Common myeloid progenitor, CD34-positive (primary cell): Measurements from ENCODE around the gene SFMBT1.

Experiments
- CTCF ChIA-PET: fragments of 350-600 bp; sonication (Branson Sonifier 250); formaldehyde crosslinking; loops from one replicate; lab custom pipeline; 2021; ENCODE audit warnings: antibody characterized with exemption; lab: Charles Lee
- POLR2A ChIA-PET: fragments of 350-600 bp; sonication (Branson Sonifier 250); formaldehyde crosslinking; loops from one replicate; lab custom pipeline; 2021; ENCODE audit warnings: antibody characterized with exemption; lab: Charles Lee
- DNase-seq, 3 donors: peaks; one replicate each; pipeline versions ENCODE4 v3.0.0 to v3.0.0-alpha.2; 2013
- H3K27ac ChIP-seq, 2 experiments: 1 replicate in 1 of 2; 2 replicates in 1 of 2; pipeline ENCODE4 v1.7.0; 2013; ENCODE audit warnings: inconsistent platforms in 2 of 2, low read length in 2 of 2, mild to moderate bottlenecking in 2 of 2, low read depth in 1 of 2, moderate library complexity in 1 of 2; ENCODE audit not compliant: severe bottlenecking in 2 of 2, insufficient read depth in 1 of 2, poor library complexity in 1 of 2
- H3K27me3 ChIP-seq, 5 experiments: replicated peaks in 2 of 5; 1 replicate in 3 of 5; 2 replicates in 2 of 5; pipeline versions ENCODE4 v1.6.1 to v1.7.0; 2013; ENCODE audit warnings: low read length in 4 of 5, mild to moderate bottlenecking in 2 of 5, moderate library complexity in 2 of 5, inconsistent platforms in 1 of 5; ENCODE audit not compliant: insufficient read depth in 5 of 5, control insufficient read depth in 4 of 5
- H3K36me3 ChIP-seq, 4 experiments: 1 replicate in 2 of 4; 2 replicates in 2 of 4; pipeline versions ENCODE4 v1.6.1 to v1.7.0; 2013; ENCODE audit warnings: low read length in 3 of 4, control low read depth in 1 of 4, mild to moderate bottlenecking in 1 of 4; ENCODE audit not compliant: control insufficient read depth in 4 of 4, insufficient read depth in 4 of 4
- H3K4me1 ChIP-seq, 4 experiments: 1 replicate in 3 of 4; 2 replicates in 1 of 4; pipeline versions ENCODE4 v1.6.1 to v1.7.1; 2013; ENCODE audit warnings: low read length in 3 of 4, mild to moderate bottlenecking in 3 of 4, control low read depth in 1 of 4, inconsistent platforms in 1 of 4, moderate library complexity in 1 of 4; ENCODE audit not compliant: control insufficient read depth in 4 of 4, insufficient read depth in 4 of 4; ENCODE audit errors: control extremely low read depth in 1 of 4
- H3K4me3 ChIP-seq, 7 experiments: 1 replicate in 4 of 7; 2 replicates in 3 of 7; pipeline versions ENCODE4 v1.5.1 to v1.7.0; 2013; ENCODE audit warnings: mild to moderate bottlenecking in 7 of 7, low read length in 6 of 7, moderate library complexity in 6 of 7, inconsistent platforms in 2 of 7, low read depth in 2 of 7, control low read depth in 1 of 7; ENCODE audit not compliant: insufficient read depth in 4 of 7, control insufficient read depth in 1 of 7; ENCODE audit errors: extremely low read depth in 1 of 7
- H3K9me3 ChIP-seq, 5 experiments: 1 replicate in 4 of 5; 2 replicates in 1 of 5; pipeline versions ENCODE4 v1.6.1 to v1.7.1; 2013; ENCODE audit warnings: low read length in 4 of 5, mild to moderate bottlenecking in 2 of 5, inconsistent platforms in 1 of 5, low read depth in 1 of 5, moderate library complexity in 1 of 5; ENCODE audit not compliant: control insufficient read depth in 4 of 5, insufficient read depth in 2 of 5; ENCODE audit errors: control extremely low read depth in 1 of 5
- WGBS: methylation state at CpG from one replicate; pipeline ENCODE4 v1.1.5; 2013; ENCODE audit not compliant: insufficient coverage; 5-methylcytosine and 5-hydroxymethylcytosine counted together

Gene SFMBT1

DNA sequence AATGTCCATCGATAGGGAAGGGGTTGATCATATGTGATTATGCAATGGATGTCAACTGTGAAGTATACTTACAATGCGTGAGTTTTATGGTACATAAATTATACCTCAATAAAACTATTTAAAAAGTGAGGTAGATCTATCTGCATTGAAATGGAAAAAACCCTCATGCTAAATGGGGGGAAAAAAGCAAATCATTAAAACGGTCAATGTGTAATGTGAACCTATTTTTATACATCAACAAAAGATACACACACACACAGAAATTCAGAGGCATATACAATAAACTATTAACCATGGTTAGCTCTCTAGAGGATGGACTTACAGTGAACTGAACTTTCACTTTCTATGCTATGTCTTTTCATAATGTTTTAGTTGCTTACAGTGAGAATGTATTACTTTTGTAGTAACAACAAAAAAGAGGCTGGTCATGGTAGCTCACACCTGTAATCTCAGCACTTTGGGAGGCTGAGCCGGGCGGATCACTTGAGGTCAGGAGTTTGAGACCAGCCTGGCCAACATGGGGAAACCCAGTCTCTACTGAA is 171.6 kb downstream of the SFMBT1 start:
- Histone ChIP-seq H3K4me3 (no peak overlapping the region), H3K9me3 (no peaks in the 10 kb centered on the region), H3K27ac (no peak overlapping the region), H3K36me3 (peaks cover 0 to 14% (median 1%) of the 10 kb centered on the region in 4 experiments), H3K27me3 (no peaks in the 10 kb centered on the region), H3K4me1 (peaks cover 0 to 9% (median 7%) of the 10 kb centered on the region in 4 experiments)
- ChIA-PET POLR2A (interaction anchor here (0.7 kb wide), 1 partner anchor 59 kb away, joined by 4 read pairs; no protein-coding TSS in a partner anchor), CTCF (interaction anchor here (1.0 to 1.3 kb wide), 2 partner anchors 19 to 58 kb away, joined by 3 read pairs; no protein-coding TSS in a partner anchor)
- 75% methylated on average over 2 of the region's 5 CpGs for WGBS
- no peak for DNase-seq

DNA sequence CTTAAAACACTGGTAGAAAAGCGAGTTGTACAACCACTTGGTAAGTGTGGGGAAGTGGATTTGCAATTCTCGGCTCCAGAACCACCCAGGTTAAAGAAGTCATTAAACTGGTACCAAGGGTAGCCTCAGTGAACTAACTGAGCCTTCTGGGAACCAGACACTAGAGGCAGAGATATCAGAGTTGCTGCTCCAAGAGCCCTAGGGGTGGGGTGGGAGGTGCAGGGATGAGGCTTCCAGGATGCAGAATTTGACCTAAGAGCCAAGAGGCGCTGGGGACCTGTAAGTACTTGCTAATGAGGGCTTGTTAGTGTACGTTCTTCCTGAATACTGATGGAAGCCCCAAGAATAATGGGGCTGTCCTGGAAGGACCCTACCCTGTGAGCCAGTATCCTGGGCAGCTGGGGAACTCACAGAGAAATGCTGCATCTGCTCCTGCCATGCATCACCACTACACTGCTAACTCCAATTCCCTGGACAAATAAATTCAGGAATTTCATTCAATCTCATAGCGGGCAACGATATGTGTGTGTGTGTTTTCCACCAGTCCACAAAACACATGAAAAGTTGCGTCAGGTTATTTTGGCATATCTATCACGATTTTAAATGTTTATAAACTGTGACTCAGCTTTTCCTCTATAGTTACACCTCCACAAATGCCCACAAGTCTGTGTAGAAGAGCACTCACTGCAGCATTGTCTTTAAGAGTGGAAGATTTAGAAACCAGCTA is 172.3 kb downstream of the SFMBT1 start:
- Histone ChIP-seq H3K36me3 (peaks cover 0 to 9% (median 0%) of the 10 kb centered on the region in 4 experiments), H3K27ac (no peak overlapping the region), H3K4me1 (peaks cover 0 to 9% (median 7%) of the 10 kb centered on the region in 4 experiments), H3K4me3 (no peak overlapping the region), H3K27me3 (no peaks in the 10 kb centered on the region), H3K9me3 (no peaks in the 10 kb centered on the region)
- ChIA-PET POLR2A (no interaction called here), CTCF (interaction anchor here (1.0 to 1.3 kb wide), 2 partner anchors 19 to 58 kb away, joined by 3 read pairs; no protein-coding TSS in a partner anchor)
- DNase-seq, result peak in 1 of 3 donors; percentile 21
- 93% methylated on average over 6 of the region's 8 CpGs for WGBS

DNA sequence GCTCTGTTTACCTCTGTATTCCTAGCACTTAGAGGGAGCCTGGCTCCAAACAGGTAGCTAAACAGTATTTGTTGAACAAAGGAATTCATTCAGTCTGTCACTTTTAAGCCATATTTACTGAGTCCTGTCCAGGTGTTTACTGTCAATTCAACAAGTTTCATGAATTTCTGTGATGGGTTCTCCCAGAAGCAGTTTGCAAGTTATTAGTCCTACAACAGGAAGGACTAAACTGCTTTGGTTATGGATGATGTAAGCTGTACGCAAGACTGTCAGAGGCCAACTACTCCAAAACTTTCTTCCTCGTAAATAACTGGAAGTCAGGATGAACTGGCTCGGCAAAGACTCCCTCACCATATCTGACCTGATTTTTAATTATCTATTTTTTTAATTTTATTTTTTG is 173.6 kb downstream of the SFMBT1 start:
- H3K27ac ChIP-seq, result no peak overlapping the region
- CTCF ChIA-PET, result interaction anchor here (0.7 kb wide), 1 partner anchor 21 kb away, joined by 3 read pairs; no protein-coding TSS in a partner anchor

DNA sequence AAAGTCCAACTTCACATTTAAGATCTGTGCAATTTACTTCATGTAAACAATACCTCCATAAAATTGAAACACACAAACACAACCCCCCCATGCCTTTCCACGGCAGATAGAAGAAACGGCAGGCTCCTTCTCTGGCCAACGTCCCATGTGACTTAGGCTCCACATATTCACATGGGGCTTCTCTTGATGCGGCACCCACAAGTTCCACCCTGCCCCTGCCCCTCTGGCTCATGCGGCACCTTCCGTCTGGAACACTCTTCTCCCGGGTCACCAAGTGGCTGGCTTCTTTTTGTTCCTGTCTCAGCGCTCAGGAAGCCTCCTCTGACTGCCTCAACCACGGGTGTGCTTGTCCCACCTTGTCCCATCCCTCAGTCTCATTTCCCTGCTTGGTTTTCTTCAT is 174.1 kb downstream of the SFMBT1 start:
- no peak overlapping the region for H3K4me3 ChIP-seq
- H3K4me1 ChIP-seq, result peaks cover 0 to 9% (median 7%) of the 10 kb centered on the region in 4 experiments
- H3K9me3 ChIP-seq, result no peaks in the 10 kb centered on the region
- H3K27ac ChIP-seq, result no peak overlapping the region
- POLR2A ChIA-PET, result no interaction called here
- DNase-seq, result no peak
- CTCF ChIA-PET, result interaction anchor here (0.7 to 1.2 kb wide), 2 partner anchors 21 to 51 kb away, joined by 3 read pairs; no protein-coding TSS in a partner anchor
- no peaks in the 10 kb centered on the region for H3K27me3 ChIP-seq
- 95% methylated on average over 9 of the region's 9 CpGs for WGBS
- H3K36me3 ChIP-seq, result no peaks in the 10 kb centered on the region

More for the DNA sequence above, 173.6 kb downstream of the SFMBT1 start:
- Histone ChIP-seq H3K9me3 (no peaks in the 10 kb centered on the region), H3K27me3 (no peaks in the 10 kb centered on the region), H3K4me1 (peaks cover 0 to 9% (median 7%) of the 10 kb centered on the region in 4 experiments), H3K4me3 (no peak overlapping the region), H3K36me3 (peaks cover 0 to 2% (median 0%) of the 10 kb centered on the region in 4 experiments)
- WGBS, result no CpG with 5 or more reads among the region's 3 CpGs
- POLR2A ChIA-PET, result no interaction called here
- DNase-seq, result no peak

DNA sequence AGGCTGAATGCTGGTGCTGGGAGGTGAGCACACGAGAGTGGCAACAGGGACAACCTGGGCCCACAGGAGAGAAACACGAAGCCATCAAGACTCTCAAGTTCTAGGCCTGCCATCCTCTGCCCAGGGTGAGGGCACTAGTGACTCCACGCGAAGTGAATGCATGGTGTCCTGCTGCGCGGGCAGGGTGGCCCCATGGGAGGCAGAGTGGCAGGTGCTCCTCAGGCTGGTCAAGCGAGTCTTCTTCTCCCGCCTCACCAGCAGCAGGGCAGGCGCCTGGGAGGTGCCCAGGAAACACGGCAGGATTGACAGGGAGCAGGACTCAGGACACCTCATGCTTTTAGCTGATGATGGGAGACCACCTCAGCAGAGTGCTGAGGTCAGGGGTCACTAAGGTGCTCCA is 175.4 kb downstream of the SFMBT1 start:
- H3K27me3 ChIP-seq, result no peaks in the 10 kb centered on the region
- no peak overlapping the region for H3K4me3 ChIP-seq
- H3K36me3 ChIP-seq, result peaks cover 0 to 5% (median 0%) of the 10 kb centered on the region in 4 experiments
- H3K4me1 ChIP-seq, result peaks cover 0 to 9% (median 7%) of the 10 kb centered on the region in 4 experiments
- peaks cover 0 to 7% (median 0%) of the 10 kb centered on the region in 5 experiments for H3K9me3 ChIP-seq
- POLR2A ChIA-PET, result no interaction called here
- no peak overlapping the region for H3K27ac ChIP-seq
- 100% methylated on average over 10 of the region's 10 CpGs for WGBS
- CTCF ChIA-PET, result interaction anchor here (1.5 kb wide), 2 partner anchors 9 to 18 kb away, joined by 4 to 7 read pairs; no protein-coding TSS in a partner anchor
- DNase-seq, result no peak

DNA sequence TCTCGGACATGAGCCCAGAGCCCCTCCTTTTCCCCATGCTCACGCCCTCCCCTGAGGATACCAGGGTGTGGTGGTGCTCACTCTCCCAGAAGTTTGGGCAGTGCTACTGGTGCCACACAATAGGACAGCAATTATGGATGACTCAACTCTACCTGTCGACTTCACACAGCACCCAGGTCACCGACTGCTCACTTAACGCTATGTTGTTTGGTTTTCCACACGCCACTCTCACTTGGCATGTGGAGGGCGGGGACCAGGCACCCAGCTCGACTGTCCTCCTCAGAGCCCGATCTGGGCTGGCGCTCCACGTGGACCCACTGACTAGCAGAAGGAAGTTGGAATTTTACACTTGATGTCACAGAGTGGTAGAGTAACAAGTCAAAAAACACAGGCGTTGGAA is 179.4 kb downstream of the SFMBT1 start:
- Histone ChIP-seq H3K27me3 (no peaks in the 10 kb centered on the region), H3K4me1 (peaks cover 0 to 9% (median 7%) of the 10 kb centered on the region in 4 experiments), H3K9me3 (peaks cover 0 to 14% (median 8%) of the 10 kb centered on the region in 5 experiments), H3K36me3 (peaks cover 0 to 5% (median under 1%) of the 10 kb centered on the region in 4 experiments), H3K27ac (no peak overlapping the region), H3K4me3 (no peak overlapping the region)
- CTCF ChIA-PET, result no interaction called here
- 99% methylated on average over 10 of the region's 12 CpGs for WGBS
- POLR2A ChIA-PET, result no interaction called here
- DNase-seq, result no peak
